GM12873 (cell line): ENCODE data around the gene KIF26B.

Experiments used
- CTCF ChIP-seq: IDR thresholded peaks from 2 replicates; pipeline ENCODE4 v1.5.1; 2012; ENCODE audit warnings: low read depth, mild to moderate bottlenecking, moderate library complexity, low read length, control low read depth; ENCODE audit not compliant: insufficient read depth; ENCODE audit errors: missing control alignments

KIF26B gene

GRCh38 chr1:245663841-245664240 is 509.1 kb downstream of the KIF26B start:
- no peak for TF ChIP-seq CTCF

GRCh38 chr1:245666412-245666811 is 511.6 kb downstream of the KIF26B start:
- no peak for TF ChIP-seq CTCF

- TF ChIP-seq CTCF: no peak
Measured at GRCh38 chr1:245671349-245671748, 516.6 kb downstream of the KIF26B start.

GRCh38 chr1:245671966-245672767 is 517.4 kb downstream of the KIF26B start:
- TF ChIP-seq CTCF: no peak

GRCh38 chr1:245673881-245674414 is 519.2 kb downstream of the KIF26B start:
- no peak for TF ChIP-seq CTCF

- no peak for TF ChIP-seq CTCF
Measured at GRCh38 chr1:245677461-245678240, 522.9 kb downstream of the KIF26B start.

GRCh38 chr1:245678860-245679411 is 524.2 kb downstream of the KIF26B start:
- TF ChIP-seq CTCF: no peak
